Measurements from ENCODE around the gene AHCYL1. TPM values are rescaled to one million over a fixed set of nuclear protein-coding genes. Genes with fewer than 3 reads are reported as not detected.

AHCYL1 gene
- total and polyA plus RNA-seq, 2 experiments from 2014 or later, result 47.6 to 72.6 TPM

- Histone ChIP-seq H3K27ac (no peak overlapping the region), H3K79me2 (ENCODE audit: insufficient read depth) (no peaks in the 10 kb centered on the region), H3K4me3 (no peak overlapping the region), H3K9me2 (ENCODE audit: insufficient read depth) (no peaks in the 10 kb centered on the region), H4K20me1 (ENCODE audit: insufficient read depth) (no peaks in the 10 kb centered on the region), H3K9ac (no peak overlapping the region), H3K4me2 (ENCODE audit: unreplicated experiment) (no peak overlapping the region), H2AFZ (no peak overlapping the region), H3F3A (ENCODE audit: insufficient read depth) (peaks cover 25% of the 10 kb centered on the region), H3K9me3 (ENCODE audit: low read depth) (no peaks in the 10 kb centered on the region), H3K27me3 (replicated peaks; ENCODE audit: insufficient read depth) (no peaks in the 10 kb centered on the region), H3K4me1 (ENCODE audit: insufficient read depth) (peaks cover 25% of the 10 kb centered on the region), H3K36me3 (ENCODE audit: low read depth) (no peaks in the 10 kb centered on the region)
- 91 to 96% methylated on average over 9 to 10 of the region's 10 CpGs for WGBS, 2 experiments (ENCODE audit: low coverage in 1 of 2, low lambda C conversion rate in 2 of 2, missing lambda C conversion rate in 2 of 2)
- no peak for DNase-seq
- no peak for TF ChIP-seq EZH2 (IDR thresholded peaks at IDR 0.05; ENCODE audit: insufficient read depth, poor library complexity, severe bottlenecking)
- TF ChIP-seq EZH2phosphoT487 (IDR thresholded peaks at IDR 0.05; ENCODE audit: insufficient read depth, low read depth), result no peak
- in situ Hi-C loops (cut with MboI), result no loop called here
Measured at GRCh38 chr1:110061341-110061740, 76.8 kb downstream of the AHCYL1 start.

GRCh38 chr1:110062612-110063011 is 78.0 kb downstream of the AHCYL1 start:
- 92 to 100% methylated on average over 2 of the region's 2 CpGs for WGBS, 2 experiments (ENCODE audit: low coverage in 1 of 2, low lambda C conversion rate in 2 of 2, missing lambda C conversion rate in 2 of 2)
- in situ Hi-C loops (cut with MboI), result no loop called here
- Histone ChIP-seq H3K4me2 (ENCODE audit: unreplicated experiment) (no peak overlapping the region), H2AFZ (no peak overlapping the region), H4K20me1 (ENCODE audit: insufficient read depth) (no peaks in the 10 kb centered on the region), H3K27me3 (replicated peaks; ENCODE audit: insufficient read depth) (peaks cover 1% of the 10 kb centered on the region), H3K4me1 (ENCODE audit: insufficient read depth) (peaks cover 14% of the 10 kb centered on the region), H3K4me3 (no peak overlapping the region), H3F3A (ENCODE audit: insufficient read depth) (peaks cover 13% of the 10 kb centered on the region), H3K9ac (no peak overlapping the region), H3K9me3 (ENCODE audit: low read depth) (no peaks in the 10 kb centered on the region), H3K9me2 (ENCODE audit: insufficient read depth) (no peaks in the 10 kb centered on the region), H3K27ac (no peak overlapping the region), H3K36me3 (ENCODE audit: low read depth) (no peaks in the 10 kb centered on the region), H3K79me2 (ENCODE audit: insufficient read depth) (no peaks in the 10 kb centered on the region)
- TF ChIP-seq EZH2 (IDR thresholded peaks at IDR 0.05; ENCODE audit: insufficient read depth, poor library complexity, severe bottlenecking) (no peak), EZH2phosphoT487 (IDR thresholded peaks at IDR 0.05; ENCODE audit: insufficient read depth, low read depth) (no peak)
- DNase-seq, result no peak

GRCh38 chr1:110063781-110064180 is 79.2 kb downstream of the AHCYL1 start:
- in situ Hi-C loops (cut with MboI), result no loop called here
- Histone ChIP-seq H3K9me3 (ENCODE audit: low read depth) (no peaks in the 10 kb centered on the region), H3K9ac (no peak overlapping the region), H3K4me2 (ENCODE audit: unreplicated experiment) (no peak overlapping the region), H3K79me2 (ENCODE audit: insufficient read depth) (no peaks in the 10 kb centered on the region), H3K27me3 (replicated peaks; ENCODE audit: insufficient read depth) (peaks cover 13% of the 10 kb centered on the region), H3K4me3 (no peak overlapping the region), H3K27ac (no peak overlapping the region), H4K20me1 (ENCODE audit: insufficient read depth) (no peaks in the 10 kb centered on the region), H3K4me1 (ENCODE audit: insufficient read depth) (peaks cover 2% of the 10 kb centered on the region), H3K36me3 (ENCODE audit: low read depth) (no peaks in the 10 kb centered on the region), H3K9me2 (ENCODE audit: insufficient read depth) (no peaks in the 10 kb centered on the region), H2AFZ (no peak overlapping the region), H3F3A (ENCODE audit: insufficient read depth) (peaks cover 1% of the 10 kb centered on the region; the same call in 1 of the 2 replicates)
- 41 to 53% methylated on average over 4 of the region's 4 CpGs for WGBS, 2 experiments (ENCODE audit: low coverage in 1 of 2, low lambda C conversion rate in 2 of 2, missing lambda C conversion rate in 2 of 2)
- TF ChIP-seq EZH2phosphoT487 (IDR thresholded peaks at IDR 0.05; ENCODE audit: insufficient read depth, low read depth) (no peak), EZH2 (IDR thresholded peaks at IDR 0.05; ENCODE audit: insufficient read depth, poor library complexity, severe bottlenecking) (no peak)
- no peak for DNase-seq

- peaks cover 23% of the 10 kb centered on the region for H3K27me3 ChIP-seq (replicated peaks; ENCODE audit: insufficient read depth)
- TF ChIP-seq EZH2phosphoT487 (IDR thresholded peaks at IDR 0.05; ENCODE audit: insufficient read depth, low read depth), result no peak
- no peak for TF ChIP-seq EZH2 (IDR thresholded peaks at IDR 0.05; ENCODE audit: insufficient read depth, poor library complexity, severe bottlenecking)
- no peaks in the 10 kb centered on the region for H3K9me3 ChIP-seq (ENCODE audit: low read depth)
- no peak overlapping the region for H3K27ac ChIP-seq
- 88 to 95% methylated on average over 16 of the region's 18 CpGs for WGBS, 2 experiments (ENCODE audit: low coverage in 1 of 2, low lambda C conversion rate in 2 of 2, missing lambda C conversion rate in 2 of 2)
- no peak overlapping the region for H3K4me2 ChIP-seq (ENCODE audit: unreplicated experiment)
- no peak for DNase-seq
- no peaks in the 10 kb centered on the region for H3K9me2 ChIP-seq (ENCODE audit: insufficient read depth)
- H3F3A ChIP-seq (ENCODE audit: insufficient read depth), result no peaks in the 10 kb centered on the region
- H4K20me1 ChIP-seq (ENCODE audit: insufficient read depth), result no peaks in the 10 kb centered on the region
- H3K4me3 ChIP-seq, result no peak overlapping the region
- H3K4me1 ChIP-seq (ENCODE audit: insufficient read depth), result no peaks in the 10 kb centered on the region; the same call in 1 of the 2 replicates
- no peak overlapping the region for H2AFZ ChIP-seq
- no peak overlapping the region for H3K9ac ChIP-seq
- H3K36me3 ChIP-seq (ENCODE audit: low read depth), result no peaks in the 10 kb centered on the region
- H3K79me2 ChIP-seq (ENCODE audit: insufficient read depth), result no peaks in the 10 kb centered on the region
- in situ Hi-C loops (cut with MboI), result no loop called here
Measured at GRCh38 chr1:110064576-110065337, 80.2 kb downstream of the AHCYL1 start.
